RWPE1 (cell line): ENCODE measurements around the gene BMF.
A peak's percentile ranks its signal among the peaks of the same experiment; 100 is the strongest.

ENCODE experiments used
- CTCF ChIA-PET: fragments of 350-600 bp; sonication (Branson Sonifier 250); formaldehyde crosslinking; extraction: SDS; loops from one replicate; lab custom pipeline; 2021; lab: Yijun Ruan, JAX
- POLR2A ChIA-PET: fragments of 400-600 bp; formaldehyde crosslinking; extraction: SDS; loops from one replicate; lab custom pipeline; 2020; ENCODE audit warnings: antibody characterized with exemption; ENCODE audit not compliant: low non-redundant PET; lab: Yijun Ruan, JAX
- DNase-seq: peaks from one replicate; pipeline ENCODE4 v3.0.0; 2012; ENCODE audit warnings: low spot score
- H3K27ac ChIP-seq: fragments of 450-650 bp; 2 replicates; pipeline ENCODE4 v1.5.1; 2017
- CTCF ChIP-seq: fragments of 450-650 bp; conservative IDR thresholded peaks from 2 replicates; pipeline ENCODE4 v1.5.1; 2017; ENCODE audit warnings: low read depth, mild to moderate bottlenecking

BMF gene

GRCh38 chr15:40097968-40098476 lies 10.7 kb downstream of the BMF start:
- no peak for DNase-seq

GRCh38 chr15:40097096-40097967 lies 11.3 kb downstream of the BMF start:
- no peak for TF ChIP-seq CTCF
- H3K27ac ChIP-seq, result peak overlapping the region; percentile 78; the same call in 1 of the 2 replicates
- DNase-seq, result no peak
- POLR2A ChIA-PET, result no interaction called here
- CTCF ChIA-PET, result interaction anchor here (0.6 to 1.9 kb wide), 2 partner anchors 7 to 52 kb away, joined by 3 to 7 read pairs; no protein-coding TSS in a partner anchor

More at GRCh38 chr15:40097968-40098476, 10.7 kb downstream of the BMF start:
- peak overlapping the region; percentile 78 for H3K27ac ChIP-seq
- no peak for TF ChIP-seq CTCF
- CTCF ChIA-PET, result interaction anchor here (0.6 to 1.9 kb wide), 3 partner anchors 14 to 183 kb away, joined by 3 to 7 read pairs (median 4); no protein-coding TSS in a partner anchor
- POLR2A ChIA-PET, result no interaction called here

- TF ChIP-seq CTCF, result no peak
- ChIA-PET POLR2A (no interaction called here), CTCF (interaction anchor here (0.6 kb wide), 2 partner anchors 8 to 42 kb away, joined by 3 read pairs; no protein-coding TSS in a partner anchor)
- DNase-seq, result no peak
- no peak overlapping the region for H3K27ac ChIP-seq
Measured at GRCh38 chr15:40096094-40096891, 12.4 kb downstream of the BMF start.

GRCh38 chr15:40095371-40096093 lies 13.1 kb downstream of the BMF start:
- TF ChIP-seq CTCF, result no peak
- no peak overlapping the region for H3K27ac ChIP-seq
- ChIA-PET POLR2A (no interaction called here), CTCF (no interaction called here)
- DNase-seq, result no peak

- ChIA-PET CTCF (interaction anchor here (0.8 to 2.9 kb wide), 3 partner anchors 11 to 48 kb away, joined by 3 to 10 read pairs (median 9); no protein-coding TSS in a partner anchor), POLR2A (no interaction called here)
- H3K27ac ChIP-seq, result no peak overlapping the region; the same call in 1 of the 2 replicates
- TF ChIP-seq CTCF, result no peak
- DNase-seq, result no peak
Measured at GRCh38 chr15:40094156-40094555, 14.5 kb downstream of the BMF start.
